Stimulated activated CD8-positive, alpha-beta memory T cell treated with anti-CD3 and anti-CD28 coated beads, Interleukin-15, amount 100 ng/mL, for 48 hours (primary cell): Measurements from ENCODE around the gene MST1.
"Not testable (repeated sequence)": the region's sequence is repeated elsewhere in the genome, so short reads cannot be mapped to it uniquely, and the experiment has no call there.

Source experiments
- DNase-seq, 2 donors: peaks; one replicate each; pipeline ENCODE4 v3.0.0-alpha.2; 2020; ENCODE audit warnings: low read depth in 2 of 2

MST1 gene

DNA sequence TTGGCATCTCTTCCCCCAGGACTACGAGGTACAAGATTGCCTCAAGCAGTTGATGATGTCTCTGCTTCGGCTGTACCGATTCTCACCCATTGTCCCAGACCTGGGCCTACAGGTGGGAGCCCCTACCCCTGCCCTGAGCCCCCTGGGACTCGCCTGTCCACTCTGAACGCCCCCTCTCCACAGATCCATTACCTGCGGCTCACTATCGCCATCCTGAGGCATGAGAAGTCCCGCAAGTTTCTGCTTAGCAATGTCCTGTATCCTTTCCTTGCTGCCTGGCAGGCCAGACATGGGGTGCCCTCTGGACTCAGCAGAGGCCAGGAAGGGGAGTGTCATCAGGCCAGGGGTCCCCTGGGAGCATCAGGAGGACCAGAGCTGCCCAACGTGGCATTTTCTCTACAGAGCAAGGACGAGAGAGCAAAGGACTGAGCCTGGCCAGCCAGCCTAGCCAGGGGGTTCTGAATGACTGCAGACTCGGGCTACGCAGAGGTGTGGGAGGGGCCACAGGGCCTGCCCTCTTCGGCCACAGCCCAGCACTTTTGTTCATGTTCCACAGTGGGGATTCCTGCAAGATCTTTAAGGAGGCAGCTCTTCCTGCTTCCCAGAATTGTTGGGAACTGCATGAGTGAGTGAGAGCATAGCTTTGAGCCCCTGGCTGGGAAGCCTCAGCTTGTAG, 11.3 kb upstream of the MST1 start:
- no peak for DNase-seq

DNA sequence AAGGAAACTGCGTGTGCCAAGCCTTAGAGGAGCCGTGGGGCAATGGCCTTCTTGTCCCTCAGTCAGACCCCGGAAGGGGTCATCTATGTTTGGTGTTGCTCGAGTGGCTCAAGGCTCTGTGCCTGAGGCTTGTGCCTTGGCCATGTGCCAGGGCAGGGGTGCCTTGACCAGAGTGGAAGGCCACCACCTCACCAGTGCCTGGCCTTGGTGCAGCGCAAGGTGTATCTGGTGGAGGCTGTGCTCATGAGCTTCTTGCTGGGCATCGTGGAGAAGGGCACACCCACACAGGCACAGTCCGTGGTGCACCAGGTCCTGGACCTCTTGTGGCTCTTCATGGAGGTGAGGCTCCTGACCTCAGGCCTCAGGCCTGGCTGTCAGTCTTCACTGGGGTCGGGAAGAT, 10.7 kb upstream of the MST1 start:
- no peak for DNase-seq

DNA sequence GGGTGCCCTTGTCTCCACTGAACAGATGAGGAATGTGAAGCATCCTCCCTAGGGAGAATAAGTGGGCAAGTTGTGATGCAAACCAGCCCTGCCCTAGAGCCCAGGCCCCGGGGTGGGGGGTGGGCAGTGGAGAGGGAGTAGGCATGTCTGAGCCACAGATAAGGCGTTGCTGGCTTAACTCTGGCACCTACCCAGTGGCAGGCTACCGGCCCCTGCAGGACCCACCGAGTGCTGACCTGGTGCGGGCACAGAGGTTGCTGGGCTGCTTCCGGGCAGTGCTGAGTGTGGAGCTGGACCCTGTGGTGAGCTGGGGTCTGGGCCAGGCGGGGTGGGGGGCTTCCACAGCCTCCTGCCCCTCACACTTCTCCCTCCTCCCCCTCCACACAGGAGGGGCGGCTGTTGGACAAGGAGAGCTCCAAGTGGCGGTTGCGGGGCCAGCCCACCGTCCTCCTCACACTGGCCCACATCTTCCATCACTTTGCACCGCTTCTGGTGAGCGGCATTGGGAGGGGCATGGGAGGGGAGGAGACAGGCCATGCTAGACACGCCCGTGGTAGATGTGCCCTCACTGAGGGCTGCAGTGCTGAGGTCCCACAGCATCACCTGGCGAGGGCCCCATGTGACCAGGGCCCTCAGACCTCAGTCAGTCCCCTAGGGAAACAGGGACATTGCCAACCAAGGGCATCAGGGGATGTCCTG, 10.2 kb upstream of the MST1 start:
- DNase-seq: no peak

DNA sequence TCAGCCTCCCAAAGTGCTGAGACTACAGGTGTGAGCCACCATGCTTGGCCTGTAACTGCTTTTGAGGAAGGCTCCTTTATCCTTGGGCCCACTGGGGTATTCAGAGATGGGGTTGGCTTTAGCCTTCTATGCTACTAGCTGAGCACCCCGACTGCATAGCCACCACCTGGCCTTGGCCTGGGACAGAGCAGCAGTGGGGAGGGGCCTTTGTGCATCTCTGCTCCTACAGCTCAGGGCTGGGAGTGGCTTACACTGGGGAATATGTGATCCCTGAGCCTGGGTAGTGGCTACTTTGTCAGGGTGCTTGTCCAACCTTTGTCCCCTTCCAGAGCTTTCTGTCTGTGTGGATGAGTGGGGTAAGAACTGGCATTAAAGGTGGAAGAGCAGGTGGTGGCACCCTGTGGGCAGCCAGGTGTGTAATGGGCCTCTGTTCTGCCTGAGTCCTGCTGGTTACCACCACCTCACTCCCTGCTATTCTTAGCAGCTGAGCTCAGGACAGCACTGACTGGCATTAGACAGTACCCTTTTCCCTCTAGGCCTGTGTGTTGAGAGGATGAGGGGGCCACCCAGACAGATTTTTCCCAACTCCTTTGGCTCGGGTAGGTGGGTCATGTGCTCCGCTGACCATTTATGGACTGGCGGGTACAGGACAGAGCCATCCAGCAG, 6.2 kb upstream of the MST1 start:
- not testable (repeated sequence) for DNase-seq

DNA sequence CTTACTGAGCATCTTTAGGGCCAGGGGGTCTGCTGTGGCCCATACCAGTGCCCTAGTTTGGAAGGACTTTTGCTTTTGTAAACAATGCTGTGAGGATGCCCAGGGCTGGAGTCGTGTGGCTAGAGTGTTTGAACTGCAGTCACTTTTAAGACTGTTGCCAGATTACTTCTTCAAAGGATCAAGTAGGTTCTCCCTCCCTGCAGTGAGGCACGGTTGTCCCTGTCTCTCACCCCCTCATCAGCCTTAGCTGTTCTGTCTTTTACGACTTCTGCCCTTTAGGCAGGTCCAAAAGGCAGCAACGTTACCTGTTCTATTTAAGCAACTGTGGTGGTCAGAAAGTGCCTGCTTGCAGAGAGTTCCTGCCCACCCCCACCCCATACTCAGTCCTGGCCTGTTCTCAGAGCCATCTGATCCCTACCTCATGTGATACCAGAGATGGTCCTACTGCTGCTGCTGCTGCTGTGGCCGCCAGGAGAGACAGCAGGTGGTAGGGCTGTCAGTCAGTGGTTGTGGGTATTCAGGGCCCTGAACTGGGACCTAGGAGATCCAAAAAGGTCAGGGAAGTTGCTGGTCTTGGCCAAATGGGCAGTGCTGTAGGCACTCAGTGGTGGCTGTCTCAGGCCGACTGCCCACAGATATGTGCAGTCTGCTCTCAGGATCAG, 5.3 kb upstream of the MST1 start:
- DNase-seq: not testable (repeated sequence)

DNA sequence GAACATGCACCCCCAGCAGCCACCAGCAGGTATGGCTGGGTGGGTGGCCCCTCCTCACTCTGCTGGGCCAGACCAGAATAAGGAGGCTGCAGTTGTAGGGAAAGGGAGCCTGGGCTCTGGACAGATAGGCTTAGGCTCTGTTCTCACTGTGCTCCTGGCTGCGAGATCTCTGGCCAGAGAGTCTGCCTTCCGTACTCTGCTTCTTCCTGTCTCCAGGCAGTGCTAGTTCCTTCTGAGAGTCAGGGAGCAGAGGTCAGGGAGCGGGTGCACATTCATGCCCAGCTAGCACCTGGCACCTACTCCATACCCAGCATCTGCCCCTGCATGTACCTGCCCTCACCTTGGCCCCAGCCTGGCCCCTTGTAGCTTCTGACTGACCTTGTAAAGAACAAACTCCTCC, 2.2 kb upstream of the MST1 start:
- not testable (repeated sequence) for DNase-seq

DNA sequence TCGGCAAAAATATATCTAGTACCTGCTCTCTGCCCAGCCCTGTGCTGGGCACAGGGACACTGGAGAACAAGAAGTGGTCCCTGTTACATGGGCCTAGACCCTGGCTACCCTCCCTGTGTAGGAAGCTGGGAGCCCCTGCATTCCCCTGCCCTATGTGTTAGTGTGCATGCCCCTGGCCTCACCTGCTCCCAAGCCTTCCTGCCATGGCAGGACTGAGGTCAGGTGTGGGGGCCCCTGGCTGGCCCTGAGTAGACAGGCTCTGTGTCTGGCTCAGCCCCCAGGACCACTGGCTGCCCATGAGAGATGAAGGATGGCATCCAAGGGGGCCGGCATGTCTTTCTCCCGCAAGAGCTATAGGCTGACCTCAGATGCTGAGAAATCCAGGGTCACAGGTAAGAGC, 1.6 kb upstream of the MST1 start:
- not testable (repeated sequence) for DNase-seq

DNA sequence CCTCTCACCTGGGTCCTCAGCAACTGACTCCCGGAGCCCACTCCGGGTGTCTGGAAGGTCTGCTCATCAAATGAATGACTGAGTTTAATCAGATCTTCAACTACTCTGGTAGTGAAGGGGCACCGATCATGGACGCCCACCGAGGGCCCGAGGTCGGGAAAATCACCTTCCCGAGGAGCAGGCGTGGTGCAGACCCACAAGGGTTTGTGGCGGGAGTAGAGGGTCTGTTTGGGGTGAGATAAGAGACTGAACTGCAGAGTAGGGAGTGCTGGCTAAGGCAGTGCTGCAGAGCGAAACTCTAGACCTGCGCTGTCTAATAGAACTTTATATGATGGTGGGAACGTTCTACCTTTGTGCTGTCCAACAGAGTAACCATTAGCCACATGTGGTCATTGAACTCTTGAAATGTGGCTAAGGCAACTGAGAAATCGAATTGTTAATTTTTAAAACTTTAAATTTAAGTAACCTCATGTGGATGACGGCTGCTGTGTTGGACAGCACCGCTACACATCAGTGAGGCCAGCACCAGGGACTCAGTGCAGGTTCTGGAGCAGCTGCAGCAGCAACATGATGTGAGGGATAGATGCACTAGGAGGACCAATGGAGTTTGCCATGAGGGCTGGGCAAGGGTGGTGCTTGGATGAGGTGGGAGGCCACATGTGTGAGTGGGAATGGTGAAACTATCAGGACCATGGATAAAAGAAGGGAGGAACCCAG, 792 bp upstream of the MST1 start:
- DNase-seq: not testable (repeated sequence)

DNA sequence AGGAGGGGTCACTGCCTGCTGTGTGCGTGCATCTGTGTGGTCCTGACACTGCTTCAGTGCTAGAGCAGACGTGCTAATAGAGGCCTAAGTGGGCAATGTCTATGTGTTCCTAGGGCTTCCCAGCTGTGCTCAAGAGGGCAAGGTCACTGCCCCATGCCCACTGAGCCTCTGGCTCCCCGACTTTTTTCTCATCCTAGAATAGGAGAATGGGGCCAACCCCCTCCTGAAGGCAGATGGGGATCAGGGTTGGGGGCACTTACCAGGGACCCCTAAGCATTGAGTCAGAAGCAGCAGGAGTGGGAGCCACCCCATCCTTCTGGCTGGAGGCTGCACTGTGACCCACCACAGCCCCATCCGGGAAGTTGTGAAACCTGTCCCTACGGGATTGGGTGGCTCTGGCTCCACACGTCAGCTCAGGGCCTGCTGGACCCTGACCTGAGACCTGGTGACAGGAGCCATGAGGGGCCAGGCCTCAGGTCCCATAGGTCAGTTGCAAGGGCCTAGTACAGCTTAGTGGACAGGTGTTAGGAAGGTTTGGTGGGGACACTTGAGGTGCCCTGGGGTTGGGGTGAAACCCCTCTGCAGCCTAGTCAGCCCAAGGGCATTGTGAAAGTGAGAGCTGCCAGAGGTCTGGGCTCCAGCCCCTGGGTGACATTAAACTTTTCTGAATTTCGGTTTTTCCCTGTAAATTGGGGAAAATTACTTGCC, 782 bp downstream of the MST1 start:
- DNase-seq: not testable (repeated sequence)

DNA sequence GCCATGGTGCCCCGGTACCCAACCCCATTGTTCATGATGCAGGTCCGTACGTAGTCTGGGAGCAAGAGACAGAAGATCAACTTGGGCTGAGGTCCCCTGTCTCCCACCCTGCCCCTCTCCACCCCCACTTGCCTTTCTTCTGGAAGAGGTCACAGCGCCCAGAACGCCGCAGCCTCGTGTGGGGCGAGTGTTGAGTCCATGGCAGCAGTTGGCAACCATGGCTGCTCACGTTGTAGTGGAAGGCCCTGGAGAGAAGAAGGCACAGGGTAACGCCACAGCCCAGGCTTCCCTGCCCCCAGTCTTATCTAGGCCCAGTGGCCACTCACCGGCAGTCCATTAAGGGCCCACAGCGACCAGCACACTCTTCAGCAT, 1.9 kb downstream of the MST1 start:
- not testable (repeated sequence) for DNase-seq

DNA sequence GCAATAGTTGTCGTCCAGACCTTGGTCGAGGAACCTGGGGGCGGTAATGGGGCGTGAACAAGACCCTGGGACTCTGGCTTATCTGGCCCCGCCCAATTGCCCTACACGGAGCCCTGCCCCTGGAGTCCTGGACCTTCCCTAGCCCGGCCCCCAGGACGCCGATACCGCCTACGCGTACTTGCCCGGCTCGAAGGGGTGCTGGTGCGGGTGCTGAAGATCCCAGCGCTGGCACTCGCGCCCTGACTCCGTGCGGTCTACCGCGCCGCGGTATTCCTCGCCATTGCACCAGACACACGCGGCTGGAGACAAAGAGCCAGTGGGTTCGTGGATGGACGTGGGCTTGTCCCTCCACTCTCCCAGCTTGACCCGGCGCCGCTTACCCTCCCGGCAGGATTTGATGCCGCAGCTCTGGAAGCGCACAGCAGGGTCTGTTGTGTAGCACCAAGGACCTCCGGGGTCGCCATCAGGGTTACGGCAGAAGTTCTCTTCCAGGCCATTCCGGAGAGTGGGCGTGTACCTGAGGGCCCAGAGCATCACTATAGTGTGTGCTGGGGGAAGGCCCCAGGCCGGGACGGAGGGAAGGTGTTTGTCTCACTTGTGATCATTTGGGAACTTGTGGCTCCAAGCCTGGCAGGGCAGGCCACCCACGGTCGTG, 2.4 kb downstream of the MST1 start:
- DNase-seq: peak; percentile 43 to 48

DNA sequence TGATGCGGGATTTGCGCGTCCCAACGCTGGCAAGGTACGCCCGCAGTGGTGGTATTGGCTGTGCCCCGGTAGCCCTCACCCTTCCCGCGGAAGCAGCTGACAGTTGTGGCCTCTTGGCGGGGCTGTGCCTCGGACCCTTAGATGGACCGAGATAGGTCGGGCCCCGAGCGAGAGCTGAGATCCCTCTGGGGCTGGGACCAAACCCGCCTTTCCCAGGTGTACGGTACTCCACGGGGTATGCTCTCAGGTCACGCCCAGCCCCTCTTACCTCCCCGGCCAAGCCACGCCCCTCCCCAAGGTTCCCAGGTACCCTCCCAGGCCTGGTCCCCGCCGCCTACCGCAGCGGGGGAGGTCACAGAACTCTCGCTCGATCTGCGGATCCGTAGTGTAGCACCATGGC, 2.9 kb downstream of the MST1 start:
- not testable (repeated sequence) for DNase-seq

DNA sequence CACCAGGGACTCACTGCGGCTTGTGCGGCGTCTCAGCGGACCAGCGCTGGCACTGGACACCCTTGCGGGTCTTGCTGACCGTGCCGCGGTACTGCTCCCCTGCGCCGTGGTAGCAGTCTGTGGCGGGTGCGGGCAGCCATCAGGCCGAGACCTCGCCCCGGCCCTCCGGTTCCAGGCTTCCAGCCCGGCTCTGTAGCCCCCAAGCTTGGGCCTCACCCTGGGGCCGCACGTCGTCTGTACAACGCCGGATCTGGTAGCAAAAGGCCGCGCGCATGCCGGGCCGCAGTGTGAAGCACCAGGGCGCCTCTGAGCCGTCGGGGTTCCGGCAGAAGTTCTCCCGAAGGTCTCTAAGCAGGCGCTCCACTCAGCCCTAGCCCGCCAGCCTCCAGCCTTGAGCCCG, 3.4 kb downstream of the MST1 start:
- not testable (repeated sequence) for DNase-seq

DNA sequence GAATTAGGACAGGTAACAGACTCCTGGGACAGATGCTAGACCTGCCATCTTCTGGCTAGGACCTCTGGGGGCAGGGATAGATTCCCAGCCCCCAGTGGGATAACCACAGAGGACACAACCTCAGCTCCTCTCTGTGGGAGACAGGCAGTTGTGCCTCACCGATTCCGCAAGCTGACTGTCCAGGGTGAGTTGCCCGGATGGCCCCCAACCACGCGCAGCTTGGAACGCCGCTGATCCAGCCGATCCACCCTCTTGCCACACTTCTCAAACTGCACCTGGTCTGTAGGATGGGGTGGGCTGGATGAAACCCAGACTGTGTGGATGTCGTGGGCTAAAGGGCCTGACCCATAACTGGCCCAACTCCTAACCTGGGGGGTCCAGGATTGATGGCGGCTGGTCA, 4.2 kb downstream of the MST1 start:
- not testable (repeated sequence) for DNase-seq

DNA sequence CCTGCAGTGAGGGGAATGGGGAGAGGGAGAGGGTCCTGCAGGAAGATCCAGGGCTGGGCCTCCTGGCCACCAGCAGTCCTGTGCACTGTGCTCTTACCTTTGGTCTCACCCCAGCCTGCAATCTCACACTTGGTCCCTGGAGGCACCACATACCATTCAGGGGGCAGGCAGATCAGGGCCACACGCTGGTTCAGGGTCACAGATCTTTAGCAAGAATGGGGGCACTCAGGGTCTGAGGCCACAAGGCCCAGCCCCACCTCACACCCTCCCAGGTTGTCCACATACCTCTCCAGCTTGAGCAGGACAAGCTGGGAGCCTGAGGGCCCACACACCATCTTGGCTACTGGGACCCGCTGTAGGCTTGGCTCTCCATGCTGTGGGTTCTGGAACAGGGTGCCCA, 4.8 kb downstream of the MST1 start:
- not testable (repeated sequence) for DNase-seq

DNA sequence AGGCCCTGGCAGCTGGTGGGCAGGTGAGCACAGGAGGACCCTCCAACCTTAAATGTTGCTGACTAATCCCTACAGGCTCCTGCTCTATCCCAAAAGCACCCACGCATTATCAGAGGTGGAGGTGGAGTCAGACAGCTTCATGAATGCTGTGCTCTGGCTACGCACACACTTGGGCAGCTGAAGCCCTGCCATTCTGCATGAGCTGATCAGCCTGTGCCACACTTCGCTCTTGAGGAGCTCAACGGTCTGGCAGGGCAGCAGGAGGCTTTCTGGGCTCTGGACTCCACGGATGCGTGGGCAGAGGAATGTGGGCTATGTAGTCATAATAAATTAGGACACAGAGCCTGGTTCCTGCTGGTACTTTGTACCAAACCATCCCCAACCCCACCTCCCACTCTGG, 6.1 kb downstream of the MST1 start:
- no peak for DNase-seq

DNA sequence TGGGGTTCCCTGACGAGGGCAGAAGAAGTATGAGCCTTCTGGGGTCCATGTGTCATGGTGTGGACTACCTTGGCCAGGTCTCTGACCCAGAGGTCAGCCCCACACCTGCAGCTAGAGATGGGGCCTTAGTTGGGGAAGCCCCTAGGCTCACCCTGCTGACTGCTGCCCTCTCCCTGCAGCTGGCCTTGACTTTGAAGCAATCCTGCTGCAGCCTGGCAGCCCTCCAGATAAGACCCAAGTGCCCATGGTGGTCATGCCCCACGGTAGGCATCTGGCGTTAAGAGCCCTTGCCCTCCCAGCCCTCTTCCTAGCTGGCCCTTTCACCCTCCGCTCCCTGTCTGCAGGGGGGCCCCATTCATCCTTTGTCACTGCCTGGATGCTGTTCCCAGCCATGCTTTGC, 7.7 kb downstream of the MST1 start:
- DNase-seq: no peak

DNA sequence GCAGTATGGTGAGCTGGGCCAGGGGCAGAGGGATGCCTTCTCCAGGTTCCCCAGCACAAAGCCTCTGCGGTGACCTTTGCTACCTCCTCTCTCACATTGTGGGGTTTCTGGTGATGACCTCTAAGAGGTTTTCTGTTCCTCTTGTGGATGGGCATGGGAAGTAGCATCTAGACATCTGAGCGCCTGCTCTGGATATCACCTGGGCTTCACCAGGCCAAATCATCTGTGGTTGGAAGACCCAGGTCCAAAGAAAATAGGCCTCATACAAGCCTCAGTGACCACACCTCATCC, 8.1 kb downstream of the MST1 start:
- DNase-seq: no peak

DNA sequence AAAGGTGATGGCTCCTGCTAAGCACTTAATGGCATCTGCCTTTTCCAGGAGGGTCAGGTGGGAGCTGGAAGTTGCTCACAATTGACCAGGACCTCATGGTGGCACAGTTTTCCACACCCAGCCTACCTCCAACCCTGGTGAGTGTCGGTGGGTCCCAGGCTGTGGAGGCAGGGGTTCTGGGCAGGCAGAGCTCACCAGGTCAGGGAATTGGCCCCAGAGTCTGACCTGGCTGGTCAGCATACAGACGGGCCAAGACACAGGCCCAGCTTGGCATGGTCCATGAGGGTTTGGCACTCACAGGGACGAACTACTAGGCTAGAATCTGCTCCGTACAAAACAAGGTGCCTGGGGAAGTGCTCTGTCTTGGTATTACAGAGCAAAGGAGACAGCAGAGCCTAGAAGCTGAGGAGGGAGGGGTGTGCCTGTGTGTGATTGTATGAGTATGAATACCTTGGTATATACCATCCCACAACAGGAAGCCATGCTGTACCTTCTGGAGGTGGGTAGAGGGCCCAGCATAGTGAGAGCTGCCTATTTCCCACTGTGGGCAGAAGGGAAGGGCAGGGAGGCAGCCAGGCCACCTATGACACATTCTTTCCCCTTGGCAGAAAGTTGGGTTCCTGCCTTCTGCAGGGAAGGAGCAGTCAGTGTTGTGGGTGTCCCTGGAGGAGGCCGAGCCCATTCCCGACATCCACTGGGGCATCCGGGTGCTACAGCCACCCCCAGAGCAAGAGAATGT, 8.6 kb downstream of the MST1 start:
- no peak for DNase-seq

DNA sequence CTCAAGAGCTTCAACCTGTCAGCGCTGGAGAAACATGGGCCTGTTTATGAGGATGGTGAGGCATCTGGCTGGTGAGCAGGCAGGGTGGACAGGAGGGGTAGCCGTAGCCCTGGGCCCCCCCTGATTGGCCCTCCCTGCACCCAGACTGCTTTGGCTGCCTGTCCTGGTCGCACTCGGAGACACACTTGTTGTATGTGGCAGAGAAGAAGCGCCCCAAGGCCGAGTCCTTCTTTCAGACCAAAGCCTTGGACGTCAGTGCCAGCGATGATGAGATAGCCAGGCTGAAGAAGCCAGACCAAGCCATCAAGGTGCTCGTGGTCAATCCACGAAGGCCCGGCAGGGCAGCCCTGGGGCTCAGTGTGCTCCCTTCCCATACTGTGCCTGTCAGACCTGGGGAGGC, 13.4 kb downstream of the MST1 start:
- no peak for DNase-seq
